HepG2 (cell line): ENCODE results near the gene PRSS3. TPM values are rescaled to one million over a fixed set of nuclear protein-coding genes. Genes with fewer than 3 reads are reported as not detected.
"Not testable (repeated sequence)": the region's sequence is repeated elsewhere in the genome, so short reads cannot be mapped to it uniquely, and the experiment has no call there.

Source experiments
- ATAC-seq: fragments of 200-7000 bp; cut with Tn5 transposase; 3 replicates; pipeline ENCODE4 v1.9.1; 2020; ENCODE audit warnings: mild to moderate bottlenecking, moderate library complexity
- BruUV-seq: library from RNA; stranded (reverse); fragments of 400-500 nt; replicated peaks from 2 replicates; lab custom pipeline; 2021; lab: Mats Ljungman, UMichigan
- CTCF ChIA-PET: fragments of 300-600 bp; formaldehyde crosslinking; extraction: SDS; loops from one replicate; lab custom pipeline; 2021; ENCODE audit warnings: low total read pairs, inconsistent platforms, low intra/inter-chr PET ratio; lab: Yijun Ruan, JAX
- POLR2A ChIA-PET: fragments of 350-600 bp; sonication (Branson Sonifier 250); formaldehyde crosslinking; loops from one replicate; lab custom pipeline; 2020; ENCODE audit warnings: antibody characterized with exemption, inconsistent platforms; lab: Yijun Ruan, JAX
- DNase-seq: peaks from one replicate; pipeline ENCODE4 v3.0.0-alpha.2; 2015; ENCODE audit warnings: low spot score
- FAIRE-seq: peaks from 3 replicates; lab custom pipeline; 2011; peaks lifted over from hg19 to GRCh38; lab: Jason Lieb, UNC
- H2AFZ ChIP-seq: one replicate; pipeline ENCODE4 v1.6.1; 2011; ENCODE audit warnings: low read length, inconsistent platforms
- H3K27ac ChIP-seq: fragments of 300-600 bp; 3 replicates; pipeline ENCODE4 v1.8.0; 2011; ENCODE audit warnings: mixed run types, mild to moderate bottlenecking, mixed read lengths, low read length, inconsistent platforms; ENCODE audit not compliant: insufficient read depth; ENCODE audit errors: extremely low read length
- H3K27me3 ChIP-seq, 2 experiments: fragments of 200-600 bp in 1 of 2; 2 replicates in 1 of 2; 3 replicates in 1 of 2; pipeline versions ENCODE4 v1.6.0 to v1.8.0; 2011; ENCODE audit warnings: low read length in 2 of 2, mild to moderate bottlenecking in 2 of 2, moderate library complexity in 2 of 2, inconsistent platforms in 1 of 2; ENCODE audit not compliant: insufficient read depth in 2 of 2, control insufficient read depth in 1 of 2
- H3K36me3 ChIP-seq, 2 experiments: fragments of 200-600 bp in 1 of 2; replicated peaks in 1 of 2; 2 replicates in 1 of 2; 3 replicates in 1 of 2; pipeline versions ENCODE4 v1.5.1 to v1.8.0; 2011; ENCODE audit warnings: low read length in 2 of 2, inconsistent platforms in 1 of 2; ENCODE audit not compliant: insufficient read depth in 2 of 2, control insufficient read depth in 1 of 2
- H3K4me1 ChIP-seq: 2 replicates; pipeline ENCODE4 v1.5.1; 2012; ENCODE audit warnings: low read length, inconsistent platforms; ENCODE audit not compliant: insufficient read depth
- H3K4me2 ChIP-seq: 2 replicates; pipeline ENCODE4 v1.6.0; 2011; ENCODE audit warnings: low read depth, low read length, inconsistent platforms
- H3K4me3 ChIP-seq, 3 experiments: fragments of 200-600 bp in 1 of 3; sonication (generic), shearing (Covaris generic) in 1 of 3; replicated peaks in 1 of 3; 2 replicates each; pipeline ENCODE4 v1.5.1; 2011 to 2016; ENCODE audit warnings: low read length in 3 of 3, inconsistent platforms in 2 of 3, low read depth in 2 of 3, mild to moderate bottlenecking in 2 of 3, control low read depth in 1 of 3, mixed read lengths in 1 of 3; ENCODE audit not compliant: insufficient read depth in 1 of 3
- H3K79me2 ChIP-seq: one replicate; pipeline ENCODE4 v1.6.1; 2011; ENCODE audit warnings: low read length, inconsistent platforms; ENCODE audit not compliant: insufficient read depth
- H3K9ac ChIP-seq: 2 replicates; pipeline ENCODE4 v1.6.0; 2011; ENCODE audit warnings: mild to moderate bottlenecking, low read depth, low read length, inconsistent platforms; ENCODE audit not compliant: insufficient read depth
- H3K9me3 ChIP-seq: 2 replicates; pipeline ENCODE4 v1.5.1; 2012; ENCODE audit warnings: mild to moderate bottlenecking, low read length
- H4K20me1 ChIP-seq: 2 replicates; pipeline ENCODE4 v1.6.0; 2011; ENCODE audit warnings: inconsistent platforms, mild to moderate bottlenecking, low read length, moderate library complexity; ENCODE audit not compliant: insufficient read depth
- GATAD2A ChIP-seq: IDR thresholded peaks from 2 replicates; pipeline ENCODE4 v1.6.1; 2016
- TCF7 ChIP-seq: sonication (generic); IDR thresholded peaks from 2 replicates; pipeline ENCODE4 v1.6.1; 2016; ENCODE audit warnings: antibody characterized with exemption, low read depth
- WGBS: methylation state at CpG from one replicate; pipeline ENCODE4 v1.1.6; 2017; ENCODE audit warnings: low lambda C conversion rate; 5-methylcytosine and 5-hydroxymethylcytosine counted together
- in situ Hi-C: cut with HindIII; loops from 2 replicates; pipeline ENCODE4 v1.10.0; 2017; ENCODE audit warnings: low pct_unique_long_range_greater_than_20kb; ENCODE audit not compliant: extremely low pct_ligation_motif_present
- intact Hi-C: fragments of 100-400 bp; cut with micrococcal nuclease; formaldehyde crosslinking; loops from one replicate; pipeline ENCODE4 v1.10.0; 2022; ENCODE audit not compliant: unreplicated experiment
- polyA plus RNA-seq, 8 experiments: library from polyadenylated mRNA; depleted of rRNA in 3 of 8; stranded (reverse) in 7 of 8; unstranded in 1 of 8; fragments of >200 nt; fragmentation: Illumina TruSeq in 4 of 8; extraction: Trizol in 4 of 8; gene quantifications; 2 replicates each; pipeline versions ENCODE4 v1.2.1 to v1.2.3, GENCODE V29; 2011 to 2016; ENCODE audit warnings: low read depth in 4 of 8, missing spikeins in 1 of 8, mixed read lengths in 1 of 8; ENCODE audit not compliant: insufficient read depth in 1 of 8
- total RNA-seq, 5 experiments: library from RNA; depleted of rRNA; stranded (reverse); fragments of >200 nt; fragmentation: Illumina TruSeq; extraction: Trizol; gene quantifications; 2 replicates each; pipeline ENCODE4 v1.2.3, GENCODE V29; 2016; ENCODE audit warnings: low read depth in 1 of 5
- TF ChIP-seq, protein P1 (sequence below), 2 experiments: sonication (generic) in 1 of 2; formaldehyde crosslinking in 1 of 2; IDR thresholded peaks; 2 replicates each; pipeline versions ENCODE4 v1.4.0 to v1.6.1; 2016 to 2020; ENCODE audit warnings: borderline replicate concordance in 1 of 2, low read depth in 1 of 2, mild to moderate bottlenecking in 1 of 2, missing genetic modification reagents in 1 of 2
- TF ChIP-seq, protein P2 (sequence below): sonication (generic); formaldehyde crosslinking; conservative IDR thresholded peaks from 2 replicates; pipeline ENCODE4 v1.4.0; 2020; ENCODE audit warnings: mild to moderate bottlenecking, missing genetic modification reagents, moderate library complexity

PRSS3 gene
- total and polyA plus RNA-seq, 2 of the 13 experiments (the other 11 are each of a cell fraction or from before 2014, with no cell fraction given) = not detected

DNA sequence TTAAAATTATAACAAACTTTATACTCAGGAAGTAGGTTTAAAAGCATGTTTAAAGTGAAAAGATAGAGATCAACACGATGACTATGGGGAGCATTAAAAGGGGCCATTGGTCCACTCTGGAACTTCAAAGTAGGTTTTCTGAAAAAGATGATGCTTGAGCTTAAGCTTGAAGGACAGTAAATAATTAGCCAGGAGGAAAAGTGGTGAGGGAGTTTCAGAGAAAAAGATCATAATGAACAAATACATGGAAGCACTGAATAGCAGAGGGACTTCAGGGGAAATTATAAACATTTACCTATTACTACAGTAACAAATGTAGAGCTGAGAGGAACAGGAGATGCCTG, 13.6 kb downstream of the PRSS3 start:
- CTCF ChIA-PET = not testable (repeated sequence)
- H3K27ac ChIP-seq = peak overlapping the region; percentile 71
- WGBS = 0% methylated on average over 1 of the region's 1 CpG

More for the DNA sequence above, 13.6 kb downstream of the PRSS3 start:
- H3K9ac ChIP-seq, H3K79me2 ChIP-seq, FAIRE-seq, H3K36me3 ChIP-seq, in situ Hi-C loops, H3K27me3 ChIP-seq, BruUV-seq, H3K4me3 ChIP-seq, intact Hi-C loops, H3K9me3 ChIP-seq, H4K20me1 ChIP-seq: not testable (repeated sequence)
- Histone ChIP-seq H3K4me1 (peaks cover 60% of the 10 kb centered on the region), H2AFZ (peak overlapping the region; percentile 42), H3K4me2 (peak overlapping the region; percentile 74)
- ATAC-seq = peak; percentile 81
- peak; percentile 46 for DNase-seq
- POLR2A ChIA-PET = interaction anchor here (1.2 kb wide), 1 partner anchor 25 kb away, joined by 3 read pairs; no protein-coding TSS in a partner anchor
- TF ChIP-seq GATAD2A (peak; percentile 27; the same call in 1 of the 2 replicates), TCF7 (peak; percentile 35; the same call in 1 of the 2 replicates)
- TF ChIP-seq, protein P1, sequence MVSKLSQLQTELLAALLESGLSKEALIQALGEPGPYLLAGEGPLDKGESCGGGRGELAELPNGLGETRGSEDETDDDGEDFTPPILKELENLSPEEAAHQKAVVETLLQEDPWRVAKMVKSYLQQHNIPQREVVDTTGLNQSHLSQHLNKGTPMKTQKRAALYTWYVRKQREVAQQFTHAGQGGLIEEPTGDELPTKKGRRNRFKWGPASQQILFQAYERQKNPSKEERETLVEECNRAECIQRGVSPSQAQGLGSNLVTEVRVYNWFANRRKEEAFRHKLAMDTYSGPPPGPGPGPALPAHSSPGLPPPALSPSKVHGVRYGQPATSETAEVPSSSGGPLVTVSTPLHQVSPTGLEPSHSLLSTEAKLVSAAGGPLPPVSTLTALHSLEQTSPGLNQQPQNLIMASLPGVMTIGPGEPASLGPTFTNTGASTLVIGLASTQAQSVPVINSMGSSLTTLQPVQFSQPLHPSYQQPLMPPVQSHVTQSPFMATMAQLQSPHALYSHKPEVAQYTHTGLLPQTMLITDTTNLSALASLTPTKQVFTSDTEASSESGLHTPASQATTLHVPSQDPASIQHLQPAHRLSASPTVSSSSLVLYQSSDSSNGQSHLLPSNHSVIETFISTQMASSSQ (IDR thresholded peaks at IDR 0.05; ENCODE audit: low read depth) = 0 out of 2 replicates have a peak, but pooled peaks have one; percentile 36
- TF ChIP-seq, protein P1 (CRISPR knock-in tag; IDR thresholded peaks at IDR 0.05; ENCODE audit: borderline replicate concordance) = peak; percentile 46; the same call in 1 of the 2 replicates
- TF ChIP-seq, protein P2, sequence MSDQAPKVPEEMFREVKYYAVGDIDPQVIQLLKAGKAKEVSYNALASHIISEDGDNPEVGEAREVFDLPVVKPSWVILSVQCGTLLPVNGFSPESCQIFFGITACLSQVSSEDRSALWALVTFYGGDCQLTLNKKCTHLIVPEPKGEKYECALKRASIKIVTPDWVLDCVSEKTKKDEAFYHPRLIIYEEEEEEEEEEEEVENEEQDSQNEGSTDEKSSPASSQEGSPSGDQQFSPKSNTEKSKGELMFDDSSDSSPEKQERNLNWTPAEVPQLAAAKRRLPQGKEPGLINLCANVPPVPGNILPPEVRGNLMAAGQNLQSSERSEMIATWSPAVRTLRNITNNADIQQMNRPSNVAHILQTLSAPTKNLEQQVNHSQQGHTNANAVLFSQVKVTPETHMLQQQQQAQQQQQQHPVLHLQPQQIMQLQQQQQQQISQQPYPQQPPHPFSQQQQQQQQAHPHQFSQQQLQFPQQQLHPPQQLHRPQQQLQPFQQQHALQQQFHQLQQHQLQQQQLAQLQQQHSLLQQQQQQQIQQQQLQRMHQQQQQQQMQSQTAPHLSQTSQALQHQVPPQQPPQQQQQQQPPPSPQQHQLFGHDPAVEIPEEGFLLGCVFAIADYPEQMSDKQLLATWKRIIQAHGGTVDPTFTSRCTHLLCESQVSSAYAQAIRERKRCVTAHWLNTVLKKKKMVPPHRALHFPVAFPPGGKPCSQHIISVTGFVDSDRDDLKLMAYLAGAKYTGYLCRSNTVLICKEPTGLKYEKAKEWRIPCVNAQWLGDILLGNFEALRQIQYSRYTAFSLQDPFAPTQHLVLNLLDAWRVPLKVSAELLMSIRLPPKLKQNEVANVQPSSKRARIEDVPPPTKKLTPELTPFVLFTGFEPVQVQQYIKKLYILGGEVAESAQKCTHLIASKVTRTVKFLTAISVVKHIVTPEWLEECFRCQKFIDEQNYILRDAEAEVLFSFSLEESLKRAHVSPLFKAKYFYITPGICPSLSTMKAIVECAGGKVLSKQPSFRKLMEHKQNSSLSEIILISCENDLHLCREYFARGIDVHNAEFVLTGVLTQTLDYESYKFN = peak; percentile 62
